ENCODE results near the gene PPP1R26.

The PPP1R26 gene

GRCh38 chr9:135517407-135517822, 37.8 kb downstream of the PPP1R26 start:
- Histone ChIP-seq H3K9me3 (replicated peaks in 1 of 11) (no peaks in the 10 kb centered on the region), H3K36me3 (no peaks in the 10 kb centered on the region), H3K9ac (no peak overlapping the region), H3K27ac (no peak overlapping the region), H3K4me2 (no peak overlapping the region), H3K4me1 (peaks cover 4 to 21% (median 15%) of the 10 kb centered on the region in 10 experiments), H3K4me3 (no peak overlapping the region), H4K20me1 (peaks cover 0 to 7% (median 0%) of the 10 kb centered on the region in 11 experiments; a peak in 1 of 22 replicates), H3K27me3 (0 out of 22 replicates have a peak, but pooled peaks cover 0 to 6% (median 0%) of the 10 kb centered on the region in 11 experiments)
- TF ChIP-seq Cebpa-rat (IDR thresholded peaks at IDR 0.05) = no peak

GRCh38 chr9:135519179-135519971, 39.8 kb downstream of the PPP1R26 start:
- Histone ChIP-seq H3K27me3 (0 out of 22 replicates have a peak, but pooled peaks cover 0 to 6% (median 0%) of the 10 kb centered on the region in 11 experiments), H3K9ac (no peak overlapping the region), H3K27ac (no peak overlapping the region), H3K36me3 (no peaks in the 10 kb centered on the region), H3K4me3 (no peak overlapping the region), H3K4me1 (peaks cover 0 to 31% (median 19%) of the 10 kb centered on the region in 10 experiments; a peak in 17 of 20 replicates), H3K9me3 (replicated peaks in 1 of 11) (no peaks in the 10 kb centered on the region), H4K20me1 (peaks cover 0 to 7% (median 0%) of the 10 kb centered on the region in 11 experiments; a peak in 2 of 22 replicates), H3K4me2 (no peak overlapping the region)
- no peak for TF ChIP-seq Cebpa-rat (IDR thresholded peaks at IDR 0.05)

- no peak within 1 kb of the TSS for H3K27ac ChIP-seq
- H3K4me2 ChIP-seq = peak within 1 kb of the TSS in 10 of 11 experiments; percentile 9 to 79 (median 64); a peak in 19 of 22 replicates
- H3K9me3 ChIP-seq (replicated peaks in 1 of 11) = no peaks in the 10 kb centered on the region
- no peak within 1 kb of the TSS for H3K4me3 ChIP-seq
- peaks cover 0 to 28% (median 18%) of the 10 kb centered on the region in 10 experiments; a peak in 17 of 20 replicates for H3K4me1 ChIP-seq
- peaks cover 0 to 6% (median 0%) of the 10 kb centered on the region in 11 experiments; a peak in 2 of 22 replicates for H4K20me1 ChIP-seq
- TF ChIP-seq Cebpa-rat (IDR thresholded peaks at IDR 0.05) = no peak
- H3K36me3 ChIP-seq = no peaks in the 10 kb centered on the region
- 0 out of 22 replicates have a peak, but pooled peaks cover 0 to 6% (median 0%) of the 10 kb centered on the region in 11 experiments for H3K27me3 ChIP-seq
- H3K9ac ChIP-seq = 0 out of 22 replicates have a peak within 1 kb of the TSS, but pooled peaks of 1 of the 11 experiments have one; percentile 4
Measured at GRCh38 chr9:135520916-135521607, 41.5 kb downstream of the PPP1R26 start, which contains the start of gene LCN1. Gene LCN1, plus strand, starts transcription at chr9:135521440. Its CDS starts 58 bp downstream, at chr9:135521498.

GRCh38 chr9:135521608-135522095, 42.1 kb downstream of the PPP1R26 start:
- no peak for TF ChIP-seq Cebpa-rat (IDR thresholded peaks at IDR 0.05)
- no peaks in the 10 kb centered on the region for H3K36me3 ChIP-seq

GRCh38 chr9:135522137-135522877, 42.7 kb downstream of the PPP1R26 start:
- Histone ChIP-seq H3K4me1 (peaks cover 0 to 24% (median 15%) of the 10 kb centered on the region in 10 experiments; a peak in 17 of 20 replicates), H4K20me1 (peaks cover 0 to 6% (median 0%) of the 10 kb centered on the region in 11 experiments; a peak in 2 of 22 replicates), H3K9ac (0 out of 22 replicates have a peak overlapping the region, but pooled peaks of 1 of the 11 experiments have one; percentile 4), H3K27ac (no peak overlapping the region), H3K36me3 (no peaks in the 10 kb centered on the region), H3K9me3 (replicated peaks in 1 of 11) (peaks cover 0 to 4% (median 0%) of the 10 kb centered on the region in 11 experiments; a peak in 5 of 22 replicates), H3K27me3 (0 out of 22 replicates have a peak, but pooled peaks cover 0 to 6% (median 0%) of the 10 kb centered on the region in 11 experiments), H3K4me3 (no peak overlapping the region), H3K4me2 (peak overlapping the region; percentile 9 to 79 (median 63); a peak in 19 of 22 replicates)
- TF ChIP-seq Cebpa-rat (IDR thresholded peaks at IDR 0.05) = no peak

More at GRCh38 chr9:135521608-135522095, 42.1 kb downstream of the PPP1R26 start:
- H3K4me3 ChIP-seq = no peak overlapping the region
- peaks cover 0 to 6% (median 0%) of the 10 kb centered on the region in 11 experiments; a peak in 2 of 22 replicates for H4K20me1 ChIP-seq
- 0 out of 22 replicates have a peak, but pooled peaks cover 0 to 6% (median 0%) of the 10 kb centered on the region in 11 experiments for H3K27me3 ChIP-seq
- no peaks in the 10 kb centered on the region for H3K9me3 ChIP-seq (replicated peaks in 1 of 11)
- H3K4me2 ChIP-seq = peak overlapping the region in 1 of 11 experiments; percentile 63; a peak in 1 of 22 replicates
- H3K9ac ChIP-seq = no peak overlapping the region
- no peak overlapping the region for H3K27ac ChIP-seq
- H3K4me1 ChIP-seq = peaks cover 0 to 24% (median 15%) of the 10 kb centered on the region in 10 experiments; a peak in 17 of 20 replicates

GRCh38 chr9:135522931-135523330, 43.3 kb downstream of the PPP1R26 start:
- Histone ChIP-seq H3K9me3 (replicated peaks in 1 of 11) (peaks cover 0 to 8% (median 0%) of the 10 kb centered on the region in 11 experiments; a peak in 5 of 22 replicates), H3K27ac (no peak overlapping the region), H3K4me2 (peak overlapping the region in 8 of 11 experiments; percentile 59 to 79 (median 64); a peak in 15 of 22 replicates), H4K20me1 (peaks cover 0 to 6% (median 0%) of the 10 kb centered on the region in 11 experiments; a peak in 2 of 22 replicates), H3K9ac (no peak overlapping the region), H3K27me3 (0 out of 22 replicates have a peak, but pooled peaks cover 0 to 6% (median 0%) of the 10 kb centered on the region in 11 experiments), H3K4me3 (no peak overlapping the region), H3K36me3 (no peaks in the 10 kb centered on the region), H3K4me1 (peaks cover 0 to 24% (median 15%) of the 10 kb centered on the region in 10 experiments; a peak in 17 of 20 replicates)
- no peak for TF ChIP-seq Cebpa-rat (IDR thresholded peaks at IDR 0.05)

GRCh38 chr9:135523521-135524129, 44.0 kb downstream of the PPP1R26 start:
- Histone ChIP-seq H3K4me1 (peaks cover 0 to 24% (median 15%) of the 10 kb centered on the region in 10 experiments; a peak in 17 of 20 replicates), H3K36me3 (no peaks in the 10 kb centered on the region), H3K9me3 (replicated peaks in 1 of 11) (peaks cover 0 to 8% (median 0%) of the 10 kb centered on the region in 11 experiments; a peak in 5 of 22 replicates), H4K20me1 (peaks cover 0 to 6% (median 0%) of the 10 kb centered on the region in 11 experiments; a peak in 2 of 22 replicates), H3K4me3 (no peak overlapping the region), H3K27ac (no peak overlapping the region), H3K27me3 (0 out of 22 replicates have a peak, but pooled peaks cover 0 to under 1% (median 0%) of the 10 kb centered on the region in 11 experiments), H3K4me2 (peak overlapping the region in 3 of 11 experiments; percentile 63 to 72 (median 71); a peak in 4 of 22 replicates), H3K9ac (no peak overlapping the region)
- TF ChIP-seq Cebpa-rat (IDR thresholded peaks at IDR 0.05) = no peak
